CD4-positive, alpha-beta T cell treated with Interleukin-15 for 1 hour (primary cell): ENCODE data around the gene JAK2.
"Not testable (repeated sequence)": the region's sequence is repeated elsewhere in the genome, so short reads cannot be mapped to it uniquely, and the experiment has no call there.

Source experiments
- DNase-seq: peaks from one replicate; pipeline ENCODE4 v3.0.0-alpha.2; 2020

JAK2 gene

DNA sequence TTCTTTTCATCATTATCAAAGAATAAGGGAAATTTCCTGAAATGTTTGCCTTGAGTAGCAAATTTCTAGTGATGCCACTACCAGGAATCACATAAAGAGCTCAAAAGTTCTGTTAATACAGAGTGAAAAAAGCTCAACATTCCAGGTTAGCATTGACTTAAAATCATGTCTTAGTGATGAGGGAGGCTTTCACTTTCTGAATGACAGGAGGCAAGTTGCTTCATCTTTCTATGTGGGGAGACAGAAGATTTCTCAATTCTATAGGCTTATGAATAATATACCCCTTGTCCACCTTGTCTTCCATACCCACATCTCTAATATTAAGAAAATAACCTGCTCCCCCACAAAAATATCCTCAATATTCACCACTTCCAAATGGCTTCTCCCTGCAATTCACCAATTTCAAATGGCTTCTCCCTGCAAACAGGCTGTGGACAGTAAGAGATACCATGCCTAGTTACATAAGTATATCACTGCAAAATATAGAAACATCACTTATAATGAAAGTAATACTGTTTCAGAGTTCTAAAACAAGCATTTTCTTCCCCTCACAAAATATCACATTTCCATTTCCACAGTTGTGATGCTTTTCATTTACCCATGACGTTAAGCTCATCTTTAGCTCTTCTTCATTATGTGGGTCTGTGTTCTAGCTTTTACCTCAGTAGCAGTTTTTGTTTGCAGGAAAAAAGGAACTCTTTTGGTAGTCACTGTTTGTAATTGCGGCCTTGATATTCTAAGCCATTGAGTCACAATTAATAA, 2.2 kb upstream of the JAK2 start:
- DNase-seq, result no peak

DNA sequence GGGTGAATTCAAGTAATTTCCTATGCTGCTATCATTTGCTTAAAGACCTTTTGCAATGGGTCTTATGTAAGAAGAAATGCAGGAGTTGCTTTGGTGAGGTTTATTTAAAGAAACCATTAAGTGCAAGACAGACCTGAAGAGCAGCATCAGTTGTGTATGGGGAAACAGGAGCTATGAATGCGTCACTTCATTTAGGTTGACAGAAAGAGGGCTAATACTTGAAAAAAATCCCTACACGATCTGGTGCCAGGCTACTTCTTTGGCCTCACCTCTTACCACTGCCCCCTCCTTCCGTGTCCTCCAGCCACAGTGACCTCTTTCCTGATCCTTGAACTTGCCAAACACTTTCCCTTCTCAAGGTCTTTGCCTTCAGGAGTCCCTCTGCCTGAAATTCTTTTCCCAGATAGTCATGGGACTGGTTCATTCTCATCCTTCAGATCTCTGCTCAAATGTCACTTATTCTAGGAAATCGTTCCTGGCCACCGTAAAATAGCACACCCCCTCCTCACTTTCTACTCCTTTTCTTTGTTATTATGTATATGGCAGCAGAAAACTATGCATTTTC, 1.4 kb upstream of the JAK2 start:
- DNase-seq, result no peak

DNA sequence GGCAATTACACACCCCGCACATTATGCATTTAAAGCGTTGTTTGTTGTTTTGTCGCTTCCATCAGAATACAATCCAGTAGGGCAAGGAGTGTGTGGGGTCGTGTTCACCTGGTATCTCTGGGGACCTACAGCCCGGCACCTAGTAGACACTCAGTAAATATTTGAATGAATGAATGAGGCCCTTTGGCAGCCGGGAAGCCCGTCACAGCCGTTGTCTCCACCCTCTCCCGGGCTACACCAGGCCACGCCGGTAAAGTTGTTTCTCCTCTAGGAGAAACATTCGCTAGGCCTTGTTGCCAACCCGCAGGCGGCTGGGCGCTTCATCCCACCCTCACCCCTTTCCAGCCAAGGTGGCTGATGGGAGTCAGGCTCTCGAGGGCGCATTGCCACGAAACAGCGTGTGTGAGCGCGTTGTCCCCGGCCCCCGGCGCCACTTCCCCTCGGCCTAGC, 876 bp upstream of the JAK2 start:
- DNase-seq, result no peak

DNA sequence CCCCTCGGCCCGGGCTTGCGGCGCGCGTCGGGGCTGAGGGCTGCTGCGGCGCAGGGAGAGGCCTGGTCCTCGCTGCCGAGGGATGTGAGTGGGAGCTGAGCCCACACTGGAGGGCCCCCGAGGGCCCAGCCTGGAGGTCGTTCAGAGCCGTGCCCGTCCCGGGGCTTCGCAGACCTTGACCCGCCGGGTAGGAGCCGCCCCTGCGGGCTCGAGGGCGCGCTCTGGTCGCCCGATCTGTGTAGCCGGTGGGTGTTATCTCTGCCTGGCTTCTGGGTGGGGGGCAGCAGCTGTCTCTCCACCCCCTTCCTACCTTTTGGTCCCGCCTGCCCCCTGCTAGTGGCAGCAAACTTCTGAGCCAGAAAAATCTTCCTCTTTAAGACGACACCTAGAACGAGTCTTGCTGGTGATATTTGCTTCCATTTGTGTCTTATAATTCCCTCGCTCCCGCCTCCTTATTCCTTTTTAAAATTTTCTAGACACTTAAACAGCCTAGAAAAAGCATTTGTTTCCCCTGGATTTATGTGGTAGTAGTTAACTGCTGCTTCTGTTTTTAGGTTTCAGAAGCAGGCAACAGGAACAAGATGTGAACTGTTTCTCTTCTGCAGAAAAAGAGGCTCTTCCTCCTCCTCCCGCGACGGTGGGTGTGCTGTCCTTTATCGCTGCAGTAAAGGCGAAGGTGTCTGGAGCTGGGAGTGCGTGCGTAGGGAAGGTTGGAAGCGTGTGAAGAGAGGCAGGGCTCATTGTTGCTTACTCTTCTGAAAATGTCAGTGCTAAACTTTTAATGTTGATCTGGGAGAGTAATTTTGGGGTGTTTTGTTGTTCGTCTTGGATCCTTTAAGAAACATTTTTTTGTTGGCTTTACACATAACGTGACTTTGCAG, 554 bp downstream of the JAK2 start:
- no peak for DNase-seq

DNA sequence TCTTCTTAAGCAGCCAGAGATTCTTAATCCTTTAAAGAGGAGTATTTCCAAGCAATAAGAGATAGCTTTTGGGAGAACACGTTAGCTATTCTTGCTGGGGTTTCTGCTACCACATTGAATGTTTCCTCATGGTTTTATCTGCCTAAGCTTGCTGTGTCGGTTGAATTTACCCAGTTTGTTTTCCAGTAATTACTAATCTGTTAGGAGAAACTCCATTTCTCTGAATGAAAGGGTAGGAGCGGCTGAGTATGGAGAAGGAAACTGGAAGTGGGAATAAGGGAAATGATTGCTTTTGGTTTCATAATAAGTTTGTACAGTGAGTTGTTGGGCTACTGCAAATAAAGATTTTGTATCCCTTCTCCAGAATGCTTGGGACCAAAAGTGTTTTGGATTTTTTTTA, 1.2 kb downstream of the JAK2 start:
- DNase-seq, result no peak

DNA sequence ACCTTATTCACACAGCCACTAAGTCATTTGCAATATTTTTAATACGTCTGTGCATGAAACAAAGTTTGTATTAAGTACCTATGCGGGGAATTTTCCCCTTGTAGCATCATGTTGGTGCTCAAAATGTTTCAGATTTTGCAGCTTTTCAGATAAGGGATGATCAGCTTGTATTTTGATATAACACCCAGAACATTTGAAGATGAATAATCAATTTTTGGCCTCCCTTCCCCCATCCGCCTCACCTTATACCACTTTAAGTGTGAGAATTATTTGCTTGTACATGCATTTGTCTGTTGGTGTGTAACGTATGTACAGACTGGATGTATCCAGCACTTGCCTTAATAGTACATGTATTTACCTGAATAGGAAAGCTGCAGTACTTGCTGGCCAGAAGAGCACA, 1.7 kb downstream of the JAK2 start:
- DNase-seq, result no peak

DNA sequence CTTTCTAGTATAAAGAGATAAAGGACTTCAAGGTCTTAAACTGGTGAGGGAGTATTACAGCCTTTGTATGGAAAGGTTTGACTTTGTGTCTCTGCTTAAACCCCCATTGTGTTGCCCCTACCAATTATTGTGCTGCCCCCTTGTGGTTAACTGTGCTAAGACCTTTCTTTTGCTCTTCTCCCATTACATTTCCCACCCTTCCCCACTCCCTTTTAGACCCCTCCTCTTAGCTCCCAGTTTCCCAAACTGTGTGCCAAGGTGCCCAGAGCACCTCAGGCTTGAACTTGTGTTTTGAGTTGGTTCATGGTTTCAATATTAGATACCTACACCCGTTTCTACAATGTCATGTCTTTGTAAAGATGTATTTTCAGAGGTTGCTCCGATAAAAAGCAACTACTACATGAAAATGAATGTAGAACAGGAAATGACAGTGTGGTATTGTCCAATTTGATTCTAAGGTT, 2.9 kb downstream of the JAK2 start:
- DNase-seq, result peak; percentile 25

DNA sequence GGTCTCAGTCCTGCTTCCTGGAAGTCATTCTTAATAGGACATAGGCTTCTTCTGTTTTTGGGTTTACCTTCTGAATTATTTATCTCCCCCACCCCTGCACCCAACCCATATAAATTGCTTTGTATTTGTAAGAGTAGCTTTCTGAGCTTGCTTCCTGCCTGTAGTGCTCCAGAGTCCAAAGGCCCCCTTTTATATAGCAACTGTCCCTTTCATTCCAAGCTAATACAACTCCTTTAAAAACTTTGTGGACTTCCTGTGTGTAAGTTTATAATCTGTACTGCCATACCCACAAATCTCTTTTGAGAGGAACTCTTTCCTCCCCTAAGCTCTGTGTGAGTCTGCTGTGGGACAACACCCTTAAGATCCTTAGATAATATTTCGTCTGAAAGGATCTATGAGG, 7.8 kb downstream of the JAK2 start:
- DNase-seq, result no peak

DNA sequence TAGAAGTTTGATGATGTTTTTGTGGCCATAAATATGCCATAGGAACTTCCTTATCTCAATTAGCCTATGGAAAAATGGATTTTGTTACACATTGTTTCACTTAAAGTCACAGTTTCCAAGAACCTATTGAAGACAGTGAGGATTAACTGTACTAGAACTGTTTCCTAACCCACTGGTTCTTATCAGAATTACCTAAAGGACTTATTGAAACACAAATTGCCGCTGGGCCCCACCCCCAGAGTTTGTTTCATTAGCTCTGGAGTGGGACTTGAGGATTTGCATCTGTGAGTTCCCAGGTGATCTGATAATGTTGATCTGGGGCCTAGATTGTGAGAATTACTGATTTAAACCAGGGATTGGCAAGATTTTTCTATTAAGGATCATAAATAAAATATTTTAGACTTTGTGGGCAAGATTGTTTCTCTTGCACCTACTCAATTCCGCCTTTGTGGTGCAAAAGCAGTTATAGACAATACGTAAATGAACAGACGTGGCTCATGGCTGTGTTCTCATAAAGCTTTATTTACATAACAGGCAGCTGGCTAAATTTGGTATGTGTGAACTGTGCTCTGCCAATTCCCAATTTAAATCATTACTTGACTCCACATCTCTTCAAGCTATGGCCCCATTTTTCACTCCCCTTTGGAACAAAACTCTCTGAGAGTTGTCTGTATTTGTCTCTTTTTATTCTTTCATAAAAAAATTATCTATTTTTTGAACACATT, 9.3 kb downstream of the JAK2 start:
- DNase-seq, result no peak

DNA sequence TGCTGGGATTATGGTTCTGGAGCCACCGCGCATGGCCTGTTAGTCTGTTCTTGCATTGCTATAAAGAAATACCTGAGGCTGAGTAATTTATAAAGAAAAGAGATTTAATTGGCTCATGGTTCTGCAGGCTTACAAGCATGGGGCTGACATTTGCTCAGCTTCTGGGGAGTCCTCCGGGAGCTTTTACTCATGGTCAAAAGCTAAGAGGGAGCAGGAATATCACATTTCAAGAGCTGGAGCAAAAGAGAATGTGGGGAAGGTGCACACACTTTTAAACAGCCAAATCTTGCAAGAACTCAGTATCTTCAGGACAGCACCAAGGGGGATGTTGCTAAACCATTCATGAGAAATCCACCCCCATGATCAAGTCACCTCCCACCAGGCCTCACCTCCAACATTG, 12.1 kb downstream of the JAK2 start:
- DNase-seq, result no peak

DNA sequence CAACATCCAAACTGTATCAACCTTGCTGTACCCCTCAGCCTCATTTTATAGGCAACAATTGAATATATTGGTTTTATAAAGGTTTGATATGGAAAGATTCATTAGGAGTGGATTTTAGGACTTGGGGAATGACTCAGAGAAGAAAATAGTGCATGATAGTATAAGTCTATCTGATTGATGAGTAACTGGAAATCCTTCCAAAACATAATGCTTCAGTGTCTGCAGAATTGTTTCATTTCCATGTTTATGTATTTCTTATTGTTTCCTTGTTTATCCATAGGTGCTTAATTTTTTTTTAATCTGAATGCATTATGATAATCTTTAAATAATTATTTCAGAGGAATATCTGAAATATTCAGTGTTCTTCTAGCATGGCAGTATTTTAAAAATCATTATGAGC, 12.6 kb downstream of the JAK2 start:
- DNase-seq, result no peak

DNA sequence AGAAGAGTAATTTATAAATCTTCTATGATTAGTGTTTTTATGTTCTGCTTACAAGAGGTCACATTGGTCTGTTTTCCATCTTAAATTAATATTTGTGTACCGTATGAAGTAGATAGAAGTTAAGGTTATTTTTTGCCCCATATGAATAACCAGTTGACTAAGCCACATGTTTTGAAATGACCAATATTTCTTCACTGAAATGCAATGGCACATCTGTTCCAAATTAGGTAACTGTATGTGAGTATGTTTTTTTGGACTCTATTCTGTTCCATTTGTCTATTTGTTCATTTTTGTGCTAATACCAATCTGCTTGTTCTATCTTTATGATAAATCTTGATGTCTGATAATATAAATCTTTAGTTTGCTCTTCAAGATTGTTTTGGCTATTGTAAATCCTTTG, 17.7 kb downstream of the JAK2 start:
- no peak for DNase-seq

DNA sequence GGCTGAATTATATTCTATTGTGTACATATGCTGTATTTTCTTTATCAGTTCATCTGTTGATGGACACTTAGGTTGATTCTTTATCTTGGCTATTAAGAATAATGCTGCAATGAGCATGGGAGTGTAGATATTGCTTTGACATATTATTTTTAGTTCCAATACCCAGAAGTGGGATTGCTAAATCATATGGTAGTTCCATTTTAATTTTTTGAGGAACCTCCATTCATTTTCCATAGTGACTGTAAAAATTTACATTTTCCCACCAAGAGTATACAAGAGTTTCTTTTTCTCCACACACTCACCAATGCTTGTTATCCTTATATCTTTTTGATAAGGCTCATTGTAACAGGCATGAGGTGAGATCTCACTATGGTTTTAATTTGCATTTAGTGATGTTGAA, 19.4 kb downstream of the JAK2 start:
- no peak for DNase-seq

DNA sequence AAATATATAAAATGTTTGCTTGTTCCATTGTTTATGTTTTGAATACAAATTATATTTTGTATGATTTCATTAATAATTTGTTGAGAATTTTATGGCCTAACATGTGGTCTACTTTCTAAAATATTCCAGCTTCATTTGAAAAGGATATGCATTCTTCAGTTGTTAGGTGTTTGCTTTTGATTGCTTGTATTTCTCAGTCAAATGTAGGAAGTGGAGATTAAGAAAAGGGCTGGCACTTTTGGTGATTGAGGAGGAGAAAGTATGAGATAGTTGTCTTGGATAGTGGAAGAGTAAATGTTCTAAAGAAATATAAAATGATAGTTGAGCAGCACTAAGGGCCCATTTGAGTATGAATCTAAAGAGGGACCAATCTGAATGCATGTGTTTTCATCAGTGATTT, 23.1 kb downstream of the JAK2 start:
- DNase-seq, result no peak

DNA sequence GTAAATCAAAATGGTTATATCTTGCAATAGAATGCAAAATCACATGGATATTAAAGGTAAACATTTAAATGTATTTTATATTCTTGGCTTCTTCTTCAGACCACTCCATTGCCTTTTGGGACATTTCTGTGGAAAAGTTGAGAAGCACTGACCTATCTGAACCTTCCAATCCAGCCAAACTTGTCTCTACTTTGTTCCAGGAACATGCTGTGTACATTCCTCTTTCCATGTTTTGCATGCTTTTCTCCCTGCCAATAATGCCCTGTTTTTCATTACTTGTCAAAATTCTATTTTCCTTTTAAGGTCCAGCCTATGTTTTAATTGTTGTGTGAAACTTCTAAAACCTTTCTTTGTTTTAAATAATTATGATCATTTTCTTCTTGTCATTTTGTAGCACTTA, 28.3 kb downstream of the JAK2 start:
- DNase-seq, result no peak

DNA sequence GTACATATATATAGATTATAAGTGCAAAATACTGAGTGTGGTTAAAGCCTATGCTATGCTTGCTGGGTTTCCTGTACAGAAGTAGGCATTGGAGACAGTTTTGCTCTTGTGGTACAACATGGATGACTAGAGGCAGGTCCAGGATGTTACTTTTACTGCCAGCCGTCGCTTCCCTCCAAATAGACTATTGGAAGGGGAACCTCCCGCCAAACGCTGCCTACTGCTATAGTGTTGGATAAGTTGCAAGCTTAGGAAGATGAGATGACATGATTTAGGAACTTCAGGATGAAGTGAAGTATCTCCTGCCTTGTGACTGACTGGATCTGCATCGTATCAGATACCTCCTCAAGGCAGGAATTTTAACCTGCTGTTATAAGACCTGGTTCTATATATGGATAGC, 30.9 kb downstream of the JAK2 start:
- DNase-seq, result no peak

DNA sequence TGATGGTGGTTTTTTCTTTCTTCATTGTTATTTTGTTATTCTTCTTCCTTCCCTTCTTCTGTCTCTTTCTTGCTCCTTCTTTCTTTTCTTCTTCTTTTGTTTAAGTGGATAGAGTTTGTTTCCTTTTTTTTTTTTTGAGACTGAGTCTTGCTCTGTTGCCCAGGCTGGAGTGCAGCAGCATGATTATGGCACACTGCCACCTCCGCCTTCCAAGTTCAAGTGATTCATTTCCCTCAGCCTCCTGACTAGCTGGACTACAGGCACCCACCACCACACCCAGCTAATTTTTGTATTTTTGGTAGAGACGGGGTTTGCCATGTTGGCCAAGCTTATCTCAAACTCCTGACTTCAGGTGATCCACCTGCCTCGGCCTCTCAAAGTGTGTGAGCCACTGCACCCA, 40.3 kb downstream of the JAK2 start:
- no peak for DNase-seq

DNA sequence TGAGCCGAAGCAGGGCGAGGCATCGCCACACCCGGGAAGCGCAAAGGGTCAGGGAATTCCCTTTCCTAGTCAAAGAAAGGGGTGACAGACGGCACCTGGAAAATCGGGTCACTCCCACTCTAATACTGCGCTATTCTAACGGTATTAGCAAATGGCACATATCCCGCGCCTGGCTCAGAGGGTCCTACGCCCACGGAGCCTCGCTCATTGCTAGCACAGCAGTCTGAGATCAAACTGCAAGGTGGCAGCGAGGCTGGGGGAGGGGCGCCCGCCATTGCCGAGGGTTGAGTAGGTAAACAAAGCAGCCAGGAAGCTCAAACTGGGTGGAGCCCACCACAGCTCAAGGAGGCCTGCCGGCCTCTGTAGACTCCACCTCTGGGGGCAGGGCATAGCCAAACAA, 46.9 kb downstream of the JAK2 start:
- not testable (repeated sequence) for DNase-seq

DNA sequence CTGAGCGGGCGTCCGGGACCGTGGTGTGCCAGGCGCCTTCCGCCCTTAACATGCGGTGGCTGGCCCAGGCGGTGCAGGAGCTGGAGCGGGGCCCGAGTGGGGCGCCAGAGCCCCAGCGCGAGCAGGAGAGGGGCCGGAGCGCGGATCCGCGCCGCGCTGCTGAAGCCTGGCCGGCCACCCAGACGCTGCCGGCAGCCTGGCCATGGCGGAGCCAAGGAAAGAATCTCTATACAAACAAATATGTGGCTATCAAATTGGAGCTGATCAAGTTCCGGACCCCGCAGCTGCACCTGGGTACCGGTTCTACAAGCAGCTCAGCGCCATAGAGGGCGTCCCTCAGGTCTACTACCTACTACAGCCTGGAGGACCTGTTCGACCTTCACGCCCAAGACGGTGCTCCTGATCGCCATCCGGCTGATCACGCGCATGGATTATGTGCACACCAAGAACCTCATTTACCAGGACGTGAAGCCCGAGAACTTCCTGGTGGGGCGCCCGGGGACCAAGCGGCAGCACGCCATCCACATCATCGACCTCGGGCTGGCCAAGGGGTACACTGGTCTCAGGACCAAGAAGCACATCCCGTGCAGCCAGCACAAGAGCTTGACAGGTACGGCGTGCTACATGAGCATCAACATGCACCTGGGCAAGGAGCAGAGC, 55.8 kb downstream of the JAK2 start:
- DNase-seq, result no peak

DNA sequence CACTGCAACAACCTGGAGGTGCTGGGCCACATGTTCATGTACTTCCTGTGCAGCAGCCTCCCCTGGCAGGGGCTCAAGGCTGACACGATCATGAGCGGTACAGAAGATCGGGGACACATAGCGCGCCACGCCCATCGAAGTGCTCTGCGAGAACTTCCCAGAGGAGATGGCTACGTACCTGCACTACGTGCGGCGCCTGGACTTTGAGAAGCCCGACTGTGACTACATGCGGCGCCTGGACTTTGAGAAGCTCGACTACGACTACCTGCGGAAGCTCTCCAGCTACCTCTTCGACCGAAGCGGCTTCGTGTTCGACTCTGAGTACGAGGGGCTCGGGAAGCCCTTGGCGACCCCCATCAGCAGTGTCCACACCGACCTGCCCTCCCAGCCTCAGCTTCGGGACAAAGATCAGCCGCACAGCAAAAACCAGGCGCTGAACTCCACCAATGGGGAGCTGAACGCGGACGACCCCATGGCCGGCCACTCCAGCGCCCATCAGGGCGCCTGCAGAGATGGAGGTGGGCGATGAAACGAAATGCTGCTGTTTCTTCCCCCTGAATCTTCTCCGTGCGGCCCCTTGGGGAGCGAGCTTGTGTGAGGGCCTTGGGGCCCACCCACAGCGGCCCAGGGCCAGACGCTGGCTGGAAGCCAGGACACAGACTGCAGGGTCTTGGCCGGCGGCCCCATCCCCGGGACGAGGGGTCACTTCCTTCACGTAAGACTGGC, 56.5 kb downstream of the JAK2 start:
- no peak for DNase-seq

DNA sequence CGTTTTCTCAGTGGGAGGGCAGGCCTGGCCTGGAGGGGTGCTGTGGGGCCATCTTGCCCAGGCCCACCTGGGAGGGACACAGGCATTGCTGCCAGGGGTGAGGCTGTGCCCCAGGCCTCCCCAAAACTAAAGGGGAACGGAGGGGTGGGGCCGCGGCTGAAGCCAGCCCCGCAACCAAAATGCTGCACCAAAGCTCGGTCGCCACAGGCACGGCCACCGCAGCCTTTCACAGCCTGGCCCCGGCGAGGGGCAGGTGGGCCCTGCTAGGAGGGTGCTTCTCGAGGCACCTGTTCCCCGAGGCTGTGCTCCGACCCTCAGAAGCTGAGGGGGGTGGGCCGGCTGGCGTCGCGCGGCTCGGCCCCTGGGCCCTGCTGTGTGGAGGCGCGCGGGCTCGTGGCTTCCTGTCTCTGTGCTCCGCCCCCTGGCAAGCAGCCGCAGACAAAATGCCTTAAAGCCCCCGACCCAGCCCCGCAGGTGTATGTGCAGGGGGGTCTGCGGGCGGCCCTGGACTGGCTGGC, 57.6 kb downstream of the JAK2 start:
- DNase-seq, result no peak

DNA sequence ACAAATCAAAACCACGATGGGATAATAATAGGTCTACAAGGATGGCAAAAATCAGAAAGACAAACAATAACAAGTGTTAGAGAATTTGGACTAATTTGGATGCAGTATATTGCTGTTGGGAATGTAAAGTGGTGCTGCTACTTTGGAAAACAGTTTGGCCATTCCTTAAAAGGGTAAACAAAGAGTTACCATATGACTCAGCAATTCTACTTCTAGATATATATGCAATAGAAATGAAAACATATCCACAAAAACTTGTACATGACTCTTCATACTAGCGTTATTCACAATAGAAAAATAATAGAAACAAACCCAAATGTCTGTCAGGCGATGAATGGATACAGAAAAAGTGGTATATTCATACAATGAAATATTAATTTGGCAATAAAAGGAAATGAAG, 58.3 kb downstream of the JAK2 start:
- DNase-seq, result no peak
